Pancreas (tissue), 10 donors: ENCODE results near the gene CDS2. TPM values are rescaled to one million over a fixed set of nuclear protein-coding genes. Genes with fewer than 3 reads are reported as not detected.

ENCODE experiments used
- ATAC-seq, 4 donors: fragments of 200-7000 bp; cut with Tn5 transposase; one replicate each; pipeline versions ENCODE4 v1.8.0 to v1.9.1; 2020; ENCODE audit warnings: mild to moderate bottlenecking in 4 of 4, moderate library complexity in 4 of 4
- DNase-seq, 6 donors: peaks; one replicate each; pipeline ENCODE4 v3.0.0-alpha.2; 2020
- FAIRE-seq: peaks from 2 replicates; lab custom pipeline; 2012; peaks lifted over from hg19 to GRCh38; lab: Jason Lieb, UNC
- H3K27ac ChIP-seq, 4 donors: fragments of 200-600 bp; sonication (generic); 1 replicate in 3 of 4; 2 replicates in 1 of 4; pipeline versions ENCODE4 v1.5.0 to v1.8.0; 2020
- H3K27me3 ChIP-seq, 4 donors: fragments of 200-600 bp; one replicate each; pipeline ENCODE4 v1.8.0; 2021
- H3K36me3 ChIP-seq, 3 donors: fragments of 200-600 bp; sonication (generic) in 1 of 3; one replicate each; pipeline versions ENCODE4 v1.5.0 to v1.8.0; 2020 to 2021
- H3K4me1 ChIP-seq, 3 donors: fragments of 200-600 bp; one replicate each; pipeline ENCODE4 v1.8.0; 2021
- H3K4me3 ChIP-seq, 4 donors: fragments of 200-600 bp; sonication (generic) in 2 of 4; one replicate each; pipeline versions ENCODE4 v1.5.0 to v1.8.0; 2020 to 2021
- H3K9me3 ChIP-seq, 4 donors: fragments of 200-600 bp; one replicate each; pipeline ENCODE4 v1.8.0; 2021
- WGBS, 2 donors: extraction: QIAGEN DNeasy Blood & Tissue Kit; methylation state at CpG; one replicate each; pipeline ENCODE4 v1.1.7; 2013; 5-methylcytosine and 5-hydroxymethylcytosine counted together
- intact Hi-C, 3 donors: fragments of 100-400 bp; cut with DNase I; formaldehyde crosslinking; loops; one replicate each; pipeline versions ENCODE4 v1.11.1 to v1.14.2; 2022
- polyA plus RNA-seq, 2 donors: library from polyadenylated mRNA; stranded (reverse); fragments of 200-250 nt; gene quantifications; one replicate each; pipeline ENCODE4 v1.2.3, GENCODE V29; 2013
- total RNA-seq, 6 donors: library from RNA; stranded (reverse); fragmentation: NEBNext Ultra II Directional in 4 of 6; extraction: Animal tissue kit (Norgen Biotek cat#: 25700) in 4 of 6; gene quantifications; one replicate each; pipeline versions ENCODE4 v1.2.1 to v1.2.4, GENCODE V29; 2021 to 2023
- TF ChIP-seq, protein P1 (sequence below), 4 donors: fragments of 200-600 bp; sonication (generic) in 3 of 4; IDR thresholded peaks; one replicate each; pipeline versions ENCODE4 v1.5.0 to v1.8.0; 2021; ENCODE audit warnings: antibody characterized with exemption in 4 of 4
- donor health status: healthy with polysubstance abuse.
- donor health status: DM: no; HTN: no; CAD: no; lungs with moderate emphysema.
- donor health status: DM: no; HTN: no; CAD: no.
- donor health status: control.
- donor health status: control.
- donor health status: Bipolar disorder and iron deficiency.
- donor health status: DM: yes; HTN: yes; CAD: no.
- donor health status: DM: no; HTN: no; CAD: no.
- donor health status: DM: no; HTN: no; CAD: no.
- donor health status: DM: yes; HTN: yes; CAD: no.

CDS2 gene
- total and polyA plus RNA-seq, 8 donors, result 4.6 to 27.1 (median 14.6) TPM

- Histone ChIP-seq H3K27ac (no peak overlapping the region), H3K27me3 (no peaks in the 10 kb centered on the region), H3K9me3 (no peaks in the 10 kb centered on the region), H3K4me1 (no peaks in the 10 kb centered on the region), H3K36me3 (peaks cover 0 to 25% (median 0%) of the 10 kb centered on the region in 3 donors), H3K4me3 (no peak overlapping the region)
- DNase-seq (no peak), FAIRE-seq (no peak), ATAC-seq (no peak)
- intact Hi-C loops, result no loop called here
- TF ChIP-seq, protein P1, sequence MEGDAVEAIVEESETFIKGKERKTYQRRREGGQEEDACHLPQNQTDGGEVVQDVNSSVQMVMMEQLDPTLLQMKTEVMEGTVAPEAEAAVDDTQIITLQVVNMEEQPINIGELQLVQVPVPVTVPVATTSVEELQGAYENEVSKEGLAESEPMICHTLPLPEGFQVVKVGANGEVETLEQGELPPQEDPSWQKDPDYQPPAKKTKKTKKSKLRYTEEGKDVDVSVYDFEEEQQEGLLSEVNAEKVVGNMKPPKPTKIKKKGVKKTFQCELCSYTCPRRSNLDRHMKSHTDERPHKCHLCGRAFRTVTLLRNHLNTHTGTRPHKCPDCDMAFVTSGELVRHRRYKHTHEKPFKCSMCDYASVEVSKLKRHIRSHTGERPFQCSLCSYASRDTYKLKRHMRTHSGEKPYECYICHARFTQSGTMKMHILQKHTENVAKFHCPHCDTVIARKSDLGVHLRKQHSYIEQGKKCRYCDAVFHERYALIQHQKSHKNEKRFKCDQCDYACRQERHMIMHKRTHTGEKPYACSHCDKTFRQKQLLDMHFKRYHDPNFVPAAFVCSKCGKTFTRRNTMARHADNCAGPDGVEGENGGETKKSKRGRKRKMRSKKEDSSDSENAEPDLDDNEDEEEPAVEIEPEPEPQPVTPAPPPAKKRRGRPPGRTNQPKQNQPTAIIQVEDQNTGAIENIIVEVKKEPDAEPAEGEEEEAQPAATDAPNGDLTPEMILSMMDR (IDR thresholded peaks at IDR 0.05), result no peak
- 81 to 88% methylated on average over 1 of the region's 1 CpG for WGBS, 2 donors
These were observed 57.9 kb downstream of the CDS2 start for GRCh38 chr20:5184684-5185083.

GRCh38 chr20:5187122-5187521, 60.3 kb downstream of the CDS2 start:
- Histone ChIP-seq H3K27ac (no peak overlapping the region), H3K4me1 (no peaks in the 10 kb centered on the region), H3K27me3 (no peaks in the 10 kb centered on the region), H3K4me3 (no peak overlapping the region), H3K36me3 (peaks cover 0 to 25% (median 0%) of the 10 kb centered on the region in 3 donors), H3K9me3 (no peaks in the 10 kb centered on the region)
- TF ChIP-seq, protein P1 (IDR thresholded peaks at IDR 0.05), result no peak
- DNase-seq, result no peak
- no peak for ATAC-seq
- intact Hi-C loops, result no loop called here
- FAIRE-seq, result no peak
- WGBS, 2 donors, result 90 to 96% methylated on average over 3 of the region's 3 CpGs

GRCh38 chr20:5188736-5189135, 61.9 kb downstream of the CDS2 start:
- ATAC-seq (no peak), DNase-seq (no peak), FAIRE-seq (no peak)
- intact Hi-C loops, result no loop called here
- Histone ChIP-seq H3K4me1 (no peaks in the 10 kb centered on the region), H3K9me3 (no peaks in the 10 kb centered on the region), H3K4me3 (no peak overlapping the region), H3K27me3 (no peaks in the 10 kb centered on the region), H3K27ac (no peak overlapping the region), H3K36me3 (peaks cover 0 to 17% (median 0%) of the 10 kb centered on the region in 3 donors)
- WGBS, 2 donors, result 79 to 82% methylated on average over 7 of the region's 7 CpGs
- TF ChIP-seq, protein P1 (IDR thresholded peaks at IDR 0.05), result no peak

GRCh38 chr20:5189917-5190316, 63.1 kb downstream of the CDS2 start:
- no peak for ATAC-seq
- H3K27me3 ChIP-seq, result no peaks in the 10 kb centered on the region
- H3K4me1 ChIP-seq, result no peaks in the 10 kb centered on the region
- intact Hi-C loops, result loop anchor here in 1 of 3 donors (5.0 kb wide), 1 partner anchor 63 kb away; the partner anchor contains the start of gene CDS2
- TF ChIP-seq, protein P1 (IDR thresholded peaks at IDR 0.05), result no peak
- H3K27ac ChIP-seq, result no peak overlapping the region
- no peak for FAIRE-seq
- peaks cover 0 to 17% (median 0%) of the 10 kb centered on the region in 3 donors for H3K36me3 ChIP-seq
- 84 to 85% methylated on average over 6 of the region's 6 CpGs for WGBS, 2 donors
- H3K4me3 ChIP-seq, result no peak overlapping the region
- H3K9me3 ChIP-seq, result no peaks in the 10 kb centered on the region
- DNase-seq, result no peak

DNA sequence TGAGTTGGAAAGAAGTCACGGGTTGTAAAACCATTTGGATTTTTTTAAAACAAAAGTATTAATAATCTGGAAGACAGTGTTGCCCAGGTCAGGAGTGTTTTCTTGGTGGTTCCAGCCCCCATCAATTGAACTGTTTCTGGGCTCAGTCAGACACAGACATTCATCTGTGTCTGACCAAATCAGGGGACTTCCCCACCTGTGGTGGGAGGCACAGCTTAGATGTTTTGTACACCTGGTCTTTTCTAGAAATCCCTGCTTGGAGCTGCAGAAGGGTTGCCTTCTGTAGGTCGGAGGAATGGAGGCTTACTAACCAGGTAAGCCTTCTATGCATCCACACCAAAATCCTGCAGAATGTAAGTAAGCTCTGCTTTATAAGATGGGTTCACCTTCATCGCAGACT, 63.6 kb downstream of the CDS2 start:
- TF ChIP-seq, protein P1 (IDR thresholded peaks at IDR 0.05), result no peak
- intact Hi-C loops, result loop anchor here in 1 of 3 donors (5.0 kb wide), 1 partner anchor 63 kb away; the partner anchor contains the start of gene CDS2
- H3K9me3 ChIP-seq, result no peaks in the 10 kb centered on the region
- no peak overlapping the region for H3K27ac ChIP-seq
- no peak for DNase-seq
- FAIRE-seq, result no peak
- ATAC-seq, result no peak
- H3K4me3 ChIP-seq, result no peak overlapping the region
- 84 to 90% methylated on average over 3 of the region's 3 CpGs for WGBS, 2 donors
- no peaks in the 10 kb centered on the region for H3K27me3 ChIP-seq
- H3K36me3 ChIP-seq, result peaks cover 0 to 17% (median 0%) of the 10 kb centered on the region in 3 donors
- no peaks in the 10 kb centered on the region for H3K4me1 ChIP-seq
